Measurements from ENCODE around the gene ACBD6.

The ACBD6 gene

GRCh38 chr1:180494370-180494769, 8.0 kb downstream of the ACBD6 start:
- H3K36me3 ChIP-seq (ENCODE audit: control insufficient read depth, low read length): peaks cover 66% of the 10 kb centered on the region
- no peaks in the 10 kb centered on the region for H3K9me2 ChIP-seq (replicated peaks; ENCODE audit: control insufficient read depth, low read length)
- peaks cover 37% of the 10 kb centered on the region for H3K79me2 ChIP-seq (ENCODE audit: control insufficient read depth, low read length)
- H3K27ac ChIP-seq (ENCODE audit: low read depth, low read length): no peak overlapping the region
- H3K4me1 ChIP-seq (ENCODE audit: control insufficient read depth, low read length): peaks cover 4% of the 10 kb centered on the region
- peaks cover 2% of the 10 kb centered on the region for H3F3A ChIP-seq (ENCODE audit: control insufficient read depth, insufficient read depth)
- no peak for TF ChIP-seq EZH2phosphoT487 (IDR thresholded peaks at IDR 0.05; ENCODE audit: borderline replicate concordance, low read length)
- TF ChIP-seq CTCF (IDR thresholded peaks at IDR 0.05; ENCODE audit: low read depth, low read length, poor library complexity, severe bottlenecking): no peak
- no peak overlapping the region for H3K4me2 ChIP-seq (ENCODE audit: low read length)
- H3K9me3 ChIP-seq (ENCODE audit: control insufficient read depth, insufficient read depth, low read length): no peaks in the 10 kb centered on the region
- no peak overlapping the region for H3K4me3 ChIP-seq (ENCODE audit: low read length)
- H3K27me3 ChIP-seq (ENCODE audit: control insufficient read depth, low read length): no peaks in the 10 kb centered on the region
- H4K20me1 ChIP-seq (ENCODE audit: control insufficient read depth, insufficient read depth, low read depth, low read length): 0 out of 2 replicates have a peak, but pooled peaks cover 2% of the 10 kb centered on the region

- Histone ChIP-seq H3K36me3 (ENCODE audit: control insufficient read depth, low read length) (peaks cover 66% of the 10 kb centered on the region), H3F3A (ENCODE audit: control insufficient read depth, insufficient read depth) (peaks cover under 1% of the 10 kb centered on the region; the same call in 1 of the 2 replicates), H3K27me3 (ENCODE audit: control insufficient read depth, low read length) (no peaks in the 10 kb centered on the region), H3K9me2 (replicated peaks; ENCODE audit: control insufficient read depth, low read length) (no peaks in the 10 kb centered on the region), H3K4me1 (ENCODE audit: control insufficient read depth, low read length) (no peaks in the 10 kb centered on the region), H4K20me1 (ENCODE audit: control insufficient read depth, insufficient read depth, low read depth, low read length) (no peaks in the 10 kb centered on the region), H3K4me2 (ENCODE audit: low read length) (no peak overlapping the region), H3K9me3 (ENCODE audit: control insufficient read depth, insufficient read depth, low read length) (no peaks in the 10 kb centered on the region), H3K4me3 (ENCODE audit: low read length) (no peak overlapping the region), H3K79me2 (ENCODE audit: control insufficient read depth, low read length) (peaks cover 5% of the 10 kb centered on the region), H3K27ac (ENCODE audit: low read depth, low read length) (no peak overlapping the region)
- no peak for TF ChIP-seq EZH2phosphoT487 (IDR thresholded peaks at IDR 0.05; ENCODE audit: borderline replicate concordance, low read length)
- TF ChIP-seq CTCF (IDR thresholded peaks at IDR 0.05; ENCODE audit: low read depth, low read length, poor library complexity, severe bottlenecking): no peak
Observed at GRCh38 chr1:180489976-180490375, 12.4 kb downstream of the ACBD6 start.

GRCh38 chr1:180489313-180489712, 13.1 kb downstream of the ACBD6 start:
- H3K36me3 ChIP-seq (ENCODE audit: control insufficient read depth, low read length): peaks cover 61% of the 10 kb centered on the region
- H3K4me3 ChIP-seq (ENCODE audit: low read length): no peak overlapping the region
- no peaks in the 10 kb centered on the region for H3K4me1 ChIP-seq (ENCODE audit: control insufficient read depth, low read length)
- H3K27ac ChIP-seq (ENCODE audit: low read depth, low read length): no peak overlapping the region
- H3K9me3 ChIP-seq (ENCODE audit: control insufficient read depth, insufficient read depth, low read length): no peaks in the 10 kb centered on the region
- no peaks in the 10 kb centered on the region for H4K20me1 ChIP-seq (ENCODE audit: control insufficient read depth, insufficient read depth, low read depth, low read length)
- H3K9me2 ChIP-seq (replicated peaks; ENCODE audit: control insufficient read depth, low read length): no peaks in the 10 kb centered on the region
- no peak overlapping the region for H3K4me2 ChIP-seq (ENCODE audit: low read length)
- H3K79me2 ChIP-seq (ENCODE audit: control insufficient read depth, low read length): peaks cover under 1% of the 10 kb centered on the region; the same call in 1 of the 2 replicates
- H3K27me3 ChIP-seq (ENCODE audit: control insufficient read depth, low read length): no peaks in the 10 kb centered on the region
- no peaks in the 10 kb centered on the region for H3F3A ChIP-seq (ENCODE audit: control insufficient read depth, insufficient read depth)
- TF ChIP-seq CTCF (IDR thresholded peaks at IDR 0.05; ENCODE audit: low read depth, low read length, poor library complexity, severe bottlenecking): no peak
- no peak for TF ChIP-seq EZH2phosphoT487 (IDR thresholded peaks at IDR 0.05; ENCODE audit: borderline replicate concordance, low read length)

Measured in DOHH2 (cell line).